ENCODE measurements around the gene CSMD2.

The CSMD2 gene

DNA sequence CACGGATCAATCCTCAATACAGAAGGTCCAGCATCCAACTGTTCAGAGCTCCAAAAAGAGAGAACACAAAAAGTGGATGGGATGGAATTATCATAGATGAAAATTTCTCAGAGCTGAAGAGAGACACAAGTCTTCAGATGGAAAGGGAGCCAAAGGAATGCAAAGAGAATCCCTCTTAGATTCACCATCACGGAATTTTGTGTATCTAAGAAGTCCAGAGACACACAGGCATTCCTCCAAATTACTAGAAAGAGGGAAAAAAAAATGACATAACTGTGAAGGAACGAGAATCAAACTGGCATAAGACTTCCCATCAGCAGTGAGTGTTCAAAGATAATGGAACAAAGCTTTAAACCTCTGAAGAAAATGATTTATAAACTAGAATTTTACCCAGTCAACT is 591.4 kb downstream of the CSMD2 start:
- no peak for DNase-seq

DNA sequence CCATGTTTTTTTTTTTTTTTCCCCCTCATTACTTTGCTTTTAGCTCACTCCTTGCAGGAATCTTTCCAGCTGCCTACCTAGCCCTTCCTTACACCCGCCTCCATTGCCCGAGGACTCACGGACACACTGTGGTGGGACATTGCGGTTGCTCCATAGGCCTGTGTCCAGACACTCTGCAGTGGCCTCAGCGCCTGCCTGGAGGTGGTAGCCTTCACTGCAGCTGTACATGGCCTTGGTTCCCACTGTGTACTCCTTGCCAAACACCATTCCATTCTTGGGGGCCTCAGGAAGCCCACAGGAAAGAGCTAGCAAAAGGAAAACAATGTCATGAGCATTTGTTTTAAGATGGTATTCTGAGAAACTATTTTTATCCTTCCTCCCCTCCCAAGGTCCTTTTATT is 592.6 kb downstream of the CSMD2 start:
- DNase-seq, result no peak

DNA sequence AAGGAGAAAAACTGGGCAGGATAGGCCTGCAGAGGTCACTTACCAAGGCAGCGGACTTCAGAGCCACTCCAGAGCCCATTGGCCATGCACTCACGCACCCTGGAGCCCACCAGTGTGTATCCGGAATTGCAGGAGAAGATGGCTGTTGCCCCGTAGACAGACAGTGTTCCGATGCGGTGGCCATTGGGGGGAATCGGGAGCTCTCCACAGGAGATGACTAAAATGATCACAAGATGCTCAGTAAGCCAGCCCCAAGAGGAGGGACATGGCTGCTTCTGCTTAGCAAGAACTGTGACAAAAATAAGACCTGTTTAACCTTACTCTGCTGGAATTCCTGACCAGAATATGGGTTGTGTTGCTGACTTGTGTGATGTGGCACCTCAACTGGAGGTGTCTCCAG is 595.7 kb downstream of the CSMD2 start:
- DNase-seq, result no peak

DNA sequence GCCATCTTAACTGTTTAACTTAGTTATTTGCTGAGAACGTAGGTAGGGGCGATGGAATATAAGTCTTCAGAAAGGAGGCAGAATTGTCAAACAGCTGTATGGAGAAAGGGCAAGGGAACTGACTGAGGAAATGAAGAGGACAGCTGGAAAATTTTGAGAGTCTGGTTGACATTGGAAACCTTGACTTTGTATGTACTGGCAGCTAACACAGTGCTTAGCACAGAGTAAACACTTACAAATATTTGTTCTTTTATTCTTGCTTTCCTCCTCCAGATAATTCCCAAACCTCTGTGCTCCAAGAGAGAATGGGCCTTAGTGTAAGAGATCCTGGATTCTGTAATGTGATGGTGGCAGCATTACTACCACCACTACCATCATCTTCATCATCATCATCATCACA is 601.3 kb downstream of the CSMD2 start:
- no peak for DNase-seq

DNA sequence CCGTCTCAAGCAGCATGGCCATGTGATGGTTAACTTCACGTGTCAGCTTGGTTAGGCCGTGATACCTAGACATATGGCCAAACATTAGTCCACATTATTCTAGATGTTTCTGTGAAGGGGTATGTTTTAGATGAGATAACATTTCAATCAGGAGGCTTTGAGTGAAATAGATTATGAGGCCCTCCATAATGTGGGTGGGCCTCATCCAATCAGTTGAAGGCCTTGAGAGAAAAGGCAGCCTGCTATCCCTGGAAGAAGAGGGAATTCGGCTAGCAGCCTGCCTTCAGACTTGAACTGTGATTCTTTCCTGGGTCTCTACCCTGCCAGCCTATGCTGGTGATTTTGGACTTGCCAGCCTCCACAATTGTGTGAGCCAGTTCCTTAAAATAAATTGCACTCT is 602.5 kb downstream of the CSMD2 start:
- no peak for DNase-seq

DNA sequence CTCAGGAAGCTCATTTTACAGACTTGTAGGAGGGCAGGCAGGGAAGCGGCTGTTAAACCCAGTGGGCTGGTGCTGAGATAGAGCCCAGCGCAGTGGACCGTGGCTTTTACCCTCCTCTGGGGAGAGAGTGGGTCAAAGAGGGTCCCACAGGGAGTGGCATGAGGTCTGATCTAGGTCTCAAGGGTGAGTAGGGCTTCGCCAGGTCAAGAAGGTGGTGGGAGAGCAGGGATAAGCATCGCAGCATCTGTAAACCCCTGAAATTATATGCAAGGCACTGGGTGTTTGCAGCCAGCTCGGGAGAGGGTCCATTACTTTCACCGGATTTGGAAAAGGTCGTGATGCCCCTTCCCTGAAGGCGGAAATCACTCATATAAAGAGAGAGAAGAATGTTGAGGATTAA is 603.5 kb downstream of the CSMD2 start:
- no peak for DNase-seq

DNA sequence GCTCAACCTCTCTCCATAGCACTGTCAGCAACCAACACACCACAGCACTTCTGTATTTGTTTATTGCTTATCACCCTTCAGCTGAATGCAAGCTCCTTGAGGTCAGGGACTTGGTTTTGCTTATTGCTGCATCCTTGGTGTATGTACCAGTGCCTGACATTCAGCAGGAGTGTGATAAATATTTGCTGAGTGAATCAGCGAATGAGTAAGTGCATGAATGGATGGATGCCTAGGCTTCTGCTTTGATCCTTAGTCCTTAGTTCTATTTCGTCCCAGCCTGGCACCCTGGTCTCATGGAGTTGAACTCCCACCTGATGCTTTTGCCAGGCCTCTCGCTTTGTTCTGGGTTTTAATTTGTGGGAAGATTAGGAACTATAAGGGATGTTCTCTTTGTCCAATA is 604.4 kb downstream of the CSMD2 start:
- DNase-seq, result no peak

DNA sequence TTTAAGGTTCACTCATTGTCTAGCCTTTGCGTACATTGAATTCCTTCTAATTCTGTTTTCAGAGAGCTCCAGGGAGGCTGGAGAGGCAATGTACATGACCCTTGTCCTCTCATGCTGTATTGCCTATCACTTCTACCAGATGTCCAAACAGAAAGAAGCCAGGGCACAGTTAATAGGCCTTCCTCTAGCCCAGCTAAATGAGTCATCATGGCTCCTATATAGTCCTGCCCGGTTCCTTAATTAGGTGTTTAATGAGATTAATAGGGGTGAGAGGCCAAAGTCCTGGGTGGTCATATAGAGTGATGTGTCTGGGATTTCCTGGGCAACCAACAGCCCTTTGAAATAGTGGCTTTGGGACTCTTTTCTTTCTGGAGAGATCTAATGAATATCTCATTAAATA is 616.3 kb downstream of the CSMD2 start:
- DNase-seq, result no peak

DNA sequence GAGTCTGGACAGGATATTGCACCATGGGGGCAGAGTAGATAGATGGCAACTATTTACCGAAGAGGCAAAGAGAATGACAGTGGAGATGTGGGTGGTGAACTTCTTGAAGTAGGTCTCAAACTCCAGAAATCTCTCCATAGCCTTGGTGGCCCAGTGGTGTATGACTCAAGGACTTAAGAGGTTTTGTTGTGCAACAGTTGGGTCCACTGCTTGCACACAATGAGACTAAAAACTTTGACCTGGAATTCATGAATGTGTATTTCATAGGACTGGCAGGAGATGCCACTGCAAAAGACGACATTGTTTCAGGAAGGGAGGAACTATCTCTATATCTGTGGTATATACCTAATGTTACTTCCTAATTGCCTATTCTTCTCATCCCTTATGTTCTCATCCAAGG is 616.7 kb downstream of the CSMD2 start:
- no peak for DNase-seq

DNA sequence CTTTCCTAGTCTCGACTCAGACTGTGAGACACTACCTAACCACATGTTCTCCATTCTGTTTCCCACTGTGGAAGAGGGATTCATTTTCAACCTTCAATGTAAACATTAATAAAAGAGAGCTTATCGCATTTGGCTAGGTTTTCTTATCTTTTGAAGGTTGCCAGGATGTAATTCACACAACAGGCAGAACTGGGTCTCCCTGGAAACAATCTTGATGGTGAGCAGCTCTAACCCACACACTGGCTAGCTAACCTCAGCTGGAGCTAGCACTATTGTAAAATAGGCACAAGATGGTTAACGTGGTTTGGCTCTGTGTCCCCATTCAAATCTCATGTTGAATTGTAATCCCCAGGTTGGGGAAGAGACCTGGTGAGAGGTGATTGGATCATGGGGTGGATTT is 617.5 kb downstream of the CSMD2 start:
- DNase-seq, result peak; percentile 8

DNA sequence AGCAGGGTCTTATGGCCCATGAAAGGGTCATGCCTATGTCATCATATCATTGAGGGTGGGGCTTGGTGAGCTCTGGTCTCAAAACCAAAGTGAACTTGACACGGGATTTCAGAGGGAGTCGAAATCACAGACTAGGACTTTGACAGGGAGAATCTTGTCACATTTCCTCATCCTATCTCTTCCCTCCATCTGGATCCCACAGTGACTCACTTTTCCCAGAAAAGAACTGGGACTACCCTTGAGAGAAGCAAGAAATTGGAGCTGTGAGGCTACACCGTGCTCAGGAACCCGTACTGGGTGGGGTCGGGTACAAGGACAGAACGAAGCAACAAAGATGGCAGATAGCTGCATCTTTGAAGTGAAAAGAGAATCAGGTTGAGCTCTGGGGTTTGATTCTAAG is 623.1 kb downstream of the CSMD2 start:
- no peak for DNase-seq

DNA sequence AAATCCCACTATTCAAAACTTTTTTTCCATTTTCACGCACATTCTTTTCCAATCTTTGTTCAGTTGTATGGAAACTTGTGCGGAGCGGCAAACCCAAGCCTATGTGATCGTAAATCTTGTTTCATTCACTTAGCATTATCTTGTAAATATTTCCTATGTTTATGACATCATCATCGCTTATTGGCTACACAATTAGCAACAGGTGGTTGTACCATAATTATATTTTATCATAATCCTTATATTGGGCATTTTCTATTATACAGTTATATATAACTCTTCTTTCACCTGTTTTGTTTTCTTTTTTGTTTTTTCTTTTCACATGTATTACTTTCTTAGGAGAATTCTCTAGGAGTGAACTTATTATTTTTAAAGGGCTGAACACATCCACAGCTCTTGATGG is 627.1 kb downstream of the CSMD2 start:
- no peak for DNase-seq

DNA sequence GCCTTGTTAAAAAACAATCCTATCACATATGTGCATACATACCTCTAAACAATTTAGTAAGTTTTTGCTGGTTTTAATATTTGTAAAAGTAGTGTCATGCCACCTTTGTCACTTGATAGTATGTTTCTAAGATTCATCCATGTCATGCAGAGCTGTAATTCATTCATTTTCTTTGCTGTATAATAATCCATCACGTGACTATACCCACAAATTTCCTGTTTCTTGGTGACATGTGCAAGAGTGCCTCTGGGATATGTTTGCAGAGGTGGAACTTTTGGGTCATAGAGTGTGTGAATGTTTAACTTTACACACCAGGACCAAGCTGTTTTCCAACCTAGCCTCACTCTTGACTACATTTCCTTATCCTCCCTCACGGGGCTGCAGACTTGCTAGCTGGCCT is 629.7 kb downstream of the CSMD2 start:
- DNase-seq, result no peak

DNA sequence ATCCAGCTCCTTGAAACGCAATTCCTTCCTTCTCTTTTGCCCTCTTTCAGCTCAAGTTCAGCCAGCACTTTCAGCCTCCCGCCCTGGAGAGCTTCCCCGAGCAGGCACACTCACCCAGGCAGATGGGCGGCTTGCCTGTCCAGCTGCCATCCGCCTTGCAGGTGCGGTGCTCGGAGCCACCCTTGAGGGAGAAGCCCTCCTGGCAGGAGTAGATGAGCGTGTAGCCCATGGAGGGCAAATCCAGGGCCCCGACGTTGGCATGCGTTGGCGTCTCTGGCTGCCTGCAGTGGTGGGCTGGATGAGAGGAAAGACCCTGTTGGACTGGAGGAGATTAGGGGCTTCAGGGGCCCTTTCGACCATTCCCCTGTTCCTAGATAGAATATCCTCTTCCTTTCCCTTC is 632.1 kb downstream of the CSMD2 start:
- no peak for DNase-seq

DNA sequence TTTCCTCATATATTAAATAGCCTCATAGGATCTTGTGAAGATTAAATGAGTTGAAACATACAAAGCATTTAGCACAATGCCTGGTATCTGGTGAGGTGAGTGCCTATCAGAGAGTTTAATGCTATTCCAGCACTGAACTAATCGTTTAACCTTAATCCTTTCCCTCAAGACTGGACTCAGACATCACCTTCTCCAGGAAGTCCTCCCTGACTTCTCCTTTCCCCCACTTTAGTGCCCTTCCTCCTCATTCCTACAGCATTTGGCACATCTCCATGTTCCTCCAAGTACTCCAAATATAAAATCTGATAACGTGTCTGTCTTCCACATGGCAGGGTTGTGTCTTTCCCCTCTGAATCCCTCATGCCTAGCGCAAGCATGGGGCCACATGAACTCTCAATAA is 632.8 kb downstream of the CSMD2 start:
- no peak for DNase-seq

DNA sequence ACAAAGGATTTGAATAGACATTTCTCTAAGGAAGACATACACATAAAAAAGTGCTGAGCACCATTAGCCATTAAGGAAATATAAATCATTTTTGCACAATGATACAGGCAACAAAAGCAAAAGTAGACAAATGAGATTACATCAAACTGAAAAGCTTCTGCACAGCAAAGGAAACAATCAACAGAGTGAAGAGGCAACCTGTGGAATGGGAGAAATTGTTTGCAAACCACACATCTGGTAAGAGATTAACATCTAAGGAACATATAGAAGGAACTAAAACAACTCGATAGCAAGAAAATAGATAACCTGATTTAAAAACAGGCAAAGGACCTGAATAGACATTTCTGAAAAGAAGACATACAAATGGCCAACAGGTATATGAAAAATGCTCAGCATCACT is 635.1 kb downstream of the CSMD2 start:
- DNase-seq, result no peak

DNA sequence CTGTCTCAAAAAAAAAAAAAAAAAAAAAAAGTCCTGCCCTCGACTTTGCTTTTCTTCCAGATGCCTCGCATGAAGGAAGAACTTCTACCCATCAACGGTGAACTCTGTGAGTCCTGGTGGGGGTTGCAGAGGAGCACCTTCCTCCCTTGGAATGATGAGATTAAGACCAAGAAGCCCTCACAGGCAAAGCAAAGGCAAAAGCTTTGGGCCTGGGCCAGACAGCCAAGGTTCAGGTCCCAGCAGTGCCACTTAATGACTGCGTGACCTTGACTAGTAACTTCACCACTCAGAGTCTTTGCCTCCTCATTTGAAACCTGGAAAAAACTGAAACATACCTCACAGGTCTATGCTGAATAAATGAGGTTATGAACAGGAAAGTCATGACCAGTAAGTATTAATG is 637.1 kb downstream of the CSMD2 start:
- no peak for DNase-seq

DNA sequence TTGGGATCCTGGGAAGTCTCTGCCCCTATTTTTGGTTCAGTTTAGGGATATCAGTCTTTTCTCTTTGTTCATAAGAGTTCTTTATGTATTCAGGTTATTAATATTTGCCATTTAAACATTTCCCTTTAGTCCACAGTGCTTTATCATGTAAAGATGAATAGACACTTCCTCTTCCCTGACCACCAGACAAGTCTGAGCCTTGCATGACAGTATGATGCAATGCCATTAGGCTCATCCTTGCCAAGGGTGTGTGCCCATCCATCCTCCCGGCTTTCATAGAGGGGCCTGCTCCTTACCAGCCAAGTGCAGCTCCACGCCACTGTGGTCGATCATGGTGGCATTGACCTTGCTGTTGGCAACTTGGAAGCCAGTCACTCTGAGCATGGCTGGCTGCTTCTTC is 640.4 kb downstream of the CSMD2 start:
- no peak for DNase-seq

DNA sequence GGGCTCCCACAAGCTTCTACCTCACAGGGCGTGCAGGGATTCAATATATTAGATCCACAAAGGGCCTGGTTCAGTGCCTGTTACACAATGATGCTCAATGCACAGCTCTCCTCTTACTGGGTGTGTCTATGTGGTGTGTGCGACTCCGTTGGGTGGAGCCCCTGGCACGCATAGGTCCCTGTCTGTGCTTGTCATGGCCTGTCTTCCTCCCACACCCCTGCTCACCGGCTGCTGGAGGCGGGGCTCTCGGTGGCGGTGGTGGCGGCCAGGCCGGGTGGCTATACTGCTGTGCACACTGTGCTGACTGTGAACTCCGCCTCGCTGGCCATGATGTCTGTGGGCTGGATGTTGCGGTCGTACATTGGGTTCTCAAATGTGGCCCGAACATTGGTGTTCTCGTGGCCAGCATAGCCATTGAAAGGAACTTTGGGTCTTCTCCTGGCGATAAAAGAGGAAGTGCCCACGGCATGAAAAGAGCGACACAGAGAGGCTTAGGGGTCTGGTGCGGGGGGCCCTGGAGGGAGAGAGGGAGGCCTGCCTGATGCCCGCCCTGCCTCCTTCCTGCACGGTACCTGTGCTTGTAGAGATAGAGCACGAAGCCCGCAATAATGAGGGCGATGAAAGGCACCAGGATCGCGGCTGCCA is 645.7 kb downstream of the CSMD2 start:
- DNase-seq, result no peak

DNA sequence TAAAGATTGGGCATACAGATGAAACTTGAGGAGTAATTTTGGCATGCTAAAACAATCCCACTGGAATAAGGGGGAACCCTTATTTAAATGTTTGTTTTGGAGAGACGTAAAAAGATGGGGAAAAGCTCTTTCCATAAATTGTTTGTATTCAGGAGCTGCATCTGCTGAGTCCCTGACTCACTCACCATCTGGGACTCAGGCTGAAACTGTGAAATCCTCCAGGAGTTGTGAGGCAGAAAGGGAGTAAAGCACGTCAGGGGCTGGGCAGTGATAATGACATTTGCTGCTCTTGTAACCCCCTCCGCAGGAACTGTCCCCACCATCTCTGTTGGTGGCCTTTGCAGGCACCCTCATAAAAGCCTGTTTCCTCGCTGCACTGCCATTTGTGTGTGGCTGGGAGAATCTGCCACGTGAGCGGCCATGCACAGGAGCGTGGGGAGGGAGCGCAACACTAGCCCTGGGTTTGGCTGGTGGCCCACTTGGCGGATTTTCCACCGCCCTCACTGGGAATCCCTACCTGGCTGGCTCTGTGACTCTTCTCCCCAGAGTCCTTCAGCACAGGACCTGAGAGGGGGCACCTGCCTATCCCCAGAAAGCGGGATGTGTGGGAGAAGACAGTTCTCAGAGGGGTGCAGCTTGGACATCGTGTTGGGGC is 647.3 kb downstream of the CSMD2 start:
- no peak for DNase-seq

DNA sequence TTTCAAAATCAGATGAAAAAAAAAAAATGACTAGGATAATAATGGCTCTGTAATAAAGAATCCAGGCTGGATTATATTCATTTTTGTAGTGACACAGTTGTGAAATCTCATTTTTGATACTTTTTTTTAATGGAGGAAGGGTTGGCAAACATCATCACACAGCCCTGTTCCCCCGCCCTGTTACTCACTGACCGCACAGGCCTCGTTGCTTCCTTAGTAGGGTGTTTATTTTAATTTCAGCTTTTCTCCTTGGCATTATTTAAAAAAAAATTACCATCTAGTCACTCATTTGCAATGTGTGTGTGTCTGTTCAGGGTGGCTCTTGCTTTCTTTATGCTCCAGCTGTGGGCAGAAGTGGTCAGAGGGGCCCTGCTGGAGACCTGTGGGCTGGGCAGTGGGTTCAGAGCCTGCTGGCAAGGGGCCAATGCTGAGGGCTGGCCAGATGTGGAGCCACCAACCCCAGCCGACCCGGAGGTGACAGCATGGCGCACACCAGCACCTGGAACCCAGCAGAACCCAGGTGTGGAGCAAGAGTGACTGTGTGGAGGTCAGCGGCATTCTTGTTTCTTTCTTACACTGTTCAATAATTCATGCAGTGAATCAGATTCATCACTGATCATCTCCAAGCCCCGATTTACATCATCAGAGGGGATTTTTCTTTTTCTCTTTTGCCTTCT is 648.0 kb downstream of the CSMD2 start:
- no peak for DNase-seq

DNA sequence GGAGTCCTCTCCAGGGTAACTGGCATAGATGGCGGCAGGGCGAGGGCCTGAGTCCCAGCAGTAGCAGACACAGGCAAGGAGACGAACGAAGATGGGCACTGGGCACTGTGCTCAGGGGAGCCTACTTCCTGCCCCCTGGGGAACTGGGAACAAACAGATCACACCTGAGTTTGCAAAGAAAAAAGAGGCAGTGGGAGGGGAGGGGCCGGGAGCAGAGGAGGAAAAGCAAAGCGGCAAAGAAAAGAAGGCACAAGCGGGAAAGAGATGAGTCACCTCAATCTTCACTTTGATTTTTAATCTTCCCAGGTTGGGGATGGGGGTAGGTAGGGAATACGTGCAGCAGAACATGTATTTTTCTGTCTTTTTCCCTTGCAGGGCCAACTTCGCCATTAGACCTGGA is 648.6 kb downstream of the CSMD2 start:
- DNase-seq, result no peak

DNA sequence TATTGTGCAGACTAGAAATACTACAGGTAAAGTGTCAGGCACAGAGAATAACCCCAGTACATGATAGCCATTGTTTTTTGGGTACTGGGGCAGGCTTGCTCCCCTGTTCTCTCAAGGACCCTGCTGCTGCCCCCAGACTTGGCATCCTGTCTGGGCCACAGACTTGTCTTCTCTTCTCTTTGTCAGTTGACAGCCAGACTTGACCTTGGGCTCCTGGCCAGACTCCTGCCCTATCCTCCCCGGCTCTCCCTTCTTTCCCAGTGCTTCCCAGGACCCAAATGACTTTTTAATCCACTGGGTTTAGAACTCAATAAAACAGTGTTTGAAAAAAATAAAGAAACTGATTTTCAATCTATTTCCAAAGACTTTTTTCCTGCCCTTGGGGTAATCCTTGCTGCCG is 649.4 kb downstream of the CSMD2 start:
- DNase-seq, result no peak

DNA sequence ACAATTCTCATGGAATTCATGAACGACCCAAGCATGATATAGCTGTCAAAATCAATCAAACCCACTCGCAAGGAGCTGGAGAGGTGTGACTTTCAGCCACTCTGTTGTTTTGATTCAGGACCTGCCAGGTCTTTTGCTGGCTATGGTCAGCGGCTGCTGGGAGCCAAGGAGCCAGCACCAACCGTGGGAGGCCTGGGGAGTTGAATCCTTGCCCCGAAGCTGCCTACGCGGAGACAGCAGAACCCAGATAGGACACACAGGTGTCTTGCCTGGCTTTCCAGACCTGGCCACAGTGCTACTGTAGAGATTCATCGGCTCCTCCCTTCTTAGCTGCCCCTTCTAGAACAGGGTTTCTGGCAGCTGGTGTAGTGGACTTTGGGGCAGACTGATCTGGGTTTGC is 649.9 kb downstream of the CSMD2 start:
- DNase-seq, result no peak
